ENCODE measurements around the gene TRIM63. TPM values are rescaled to one million over a fixed set of nuclear protein-coding genes. Genes with fewer than 3 reads are reported as not detected.

The TRIM63 gene
- total RNA-seq, 8 experiments from 2014 or later, result 0.29 to 1.0 (median 0.31) TPM; not detected in 5

- H3K4me3 ChIP-seq, result peak within 1 kb of the TSS; percentile 25 to 50 (median 43)
- peaks cover 0 to 12% of the 10 kb centered on the region in 2 donors for H3K4me1 ChIP-seq (replicated peaks in 1 of 2)
- no peak within 1 kb of the TSS for H3K27ac ChIP-seq
- 0 to 2% (median 1%) methylated on average over 4 to 31 of the region's 62 CpGs; no CpG with 5 or more reads in 6 of the 10 experiments for WGBS, 10 experiments
- peak; percentile 32 to 76 (median 72) for ATAC-seq (replicated peaks in 6 of 8)
- in situ Hi-C loops (cut with MboI; ENCODE audit: low pct_unique_long_range_greater_than_20kb in 2 of 9, low sequenced_read_pairs in 9 of 9, unreplicated experiment in 9 of 9), result no loop called here
These were observed 21.6 kb downstream of the TRIM63 start, which contains the start of gene SLC30A2 for GRCh38 chr1:26045722-26046245. SLC30A2 (minus strand) TSS chr1:26046118; CDS start chr1:26045896, 222 bp downstream.

- in situ Hi-C loops (cut with MboI; ENCODE audit: low pct_unique_long_range_greater_than_20kb in 2 of 9, low sequenced_read_pairs in 9 of 9, unreplicated experiment in 9 of 9), result no loop called here
- H3K27ac ChIP-seq, result no peak overlapping the region
- H3K4me3 ChIP-seq, result peak overlapping the region; percentile 25 to 50 (median 43)
- ATAC-seq (replicated peaks in 6 of 8), result peak; percentile 21 to 59 (median 36)
- 45 to 93% (median 59%) methylated on average over 1 to 10 of the region's 29 CpGs; no CpG with 5 or more reads in 2 of the 10 experiments for WGBS, 10 experiments
- H3K4me1 ChIP-seq (replicated peaks in 1 of 2), result peaks cover 0 to 12% of the 10 kb centered on the region in 2 donors
These were observed 22.3 kb downstream of the TRIM63 start for GRCh38 chr1:26044971-26045721.

GRCh38 chr1:26044414-26044813, 23.0 kb downstream of the TRIM63 start:
- 60 to 100% (median 86%) methylated on average over 1 to 3 of the region's 3 CpGs; no CpG with 5 or more reads in 4 of the 10 experiments for WGBS, 10 experiments
- Histone ChIP-seq H3K4me3 (no peak overlapping the region), H3K27ac (no peak overlapping the region), H3K4me1 (replicated peaks in 1 of 2) (peaks cover 0 to 12% of the 10 kb centered on the region in 2 donors)
- no peak for ATAC-seq (replicated peaks in 6 of 8)
- in situ Hi-C loops (cut with MboI; ENCODE audit: low pct_unique_long_range_greater_than_20kb in 2 of 9, low sequenced_read_pairs in 9 of 9, unreplicated experiment in 9 of 9), result no loop called here

- Histone ChIP-seq H3K27ac (no peak overlapping the region), H3K4me3 (no peak overlapping the region), H3K4me1 (replicated peaks in 1 of 2) (peaks cover 0 to 12% of the 10 kb centered on the region in 2 donors)
- WGBS, 10 experiments, result 20 to 100% (median 80%) methylated on average over 1 to 2 of the region's 2 CpGs; no CpG with 5 or more reads in 3 of the 10 experiments
- no peak for ATAC-seq (replicated peaks in 6 of 8)
- in situ Hi-C loops (cut with MboI; ENCODE audit: low pct_unique_long_range_greater_than_20kb in 2 of 9, low sequenced_read_pairs in 9 of 9, unreplicated experiment in 9 of 9), result no loop called here
These were observed 23.7 kb downstream of the TRIM63 start for GRCh38 chr1:26043765-26044164.

- in situ Hi-C loops (cut with MboI; ENCODE audit: low pct_unique_long_range_greater_than_20kb in 2 of 9, low sequenced_read_pairs in 9 of 9, unreplicated experiment in 9 of 9), result no loop called here
- Histone ChIP-seq H3K4me3 (no peak overlapping the region), H3K4me1 (replicated peaks in 1 of 2) (peaks cover 0 to 12% of the 10 kb centered on the region in 2 donors), H3K27ac (no peak overlapping the region)
- WGBS, 10 experiments, result 0 to 76% (median 47%) methylated on average over 1 to 4 of the region's 4 CpGs; no CpG with 5 or more reads in 5 of the 10 experiments
- ATAC-seq (replicated peaks in 6 of 8), result no peak
These were observed 25.5 kb downstream of the TRIM63 start for GRCh38 chr1:26041978-26042377.

- ATAC-seq (replicated peaks in 6 of 8), result no peak
- H3K27ac ChIP-seq, result no peak overlapping the region
- H3K4me1 ChIP-seq (replicated peaks in 1 of 2), result peaks cover 3 to 15% of the 10 kb centered on the region in 2 donors
- WGBS, 10 experiments, result 73 to 93% (median 82%) methylated on average over 1 to 3 of the region's 7 CpGs; no CpG with 5 or more reads in 6 of the 10 experiments
- in situ Hi-C loops (cut with MboI; ENCODE audit: low pct_unique_long_range_greater_than_20kb in 2 of 9, low sequenced_read_pairs in 9 of 9, unreplicated experiment in 9 of 9), result no loop called here
- H3K4me3 ChIP-seq, result no peak overlapping the region
These were observed 26.0 kb downstream of the TRIM63 start for GRCh38 chr1:26041401-26041800.

GRCh38 chr1:26038904-26039303, 28.5 kb downstream of the TRIM63 start:
- no peak for ATAC-seq (replicated peaks in 6 of 8)
- in situ Hi-C loops (cut with MboI; ENCODE audit: low pct_unique_long_range_greater_than_20kb in 2 of 9, low sequenced_read_pairs in 9 of 9, unreplicated experiment in 9 of 9), result no loop called here
- 67 to 86% (median 84%) methylated on average over 4 to 6 of the region's 6 CpGs; no CpG with 5 or more reads in 7 of the 10 experiments for WGBS, 10 experiments
- peaks cover 12 to 15% of the 10 kb centered on the region in 2 donors for H3K4me1 ChIP-seq (replicated peaks in 1 of 2)
- no peak overlapping the region for H3K4me3 ChIP-seq
- H3K27ac ChIP-seq, result no peak overlapping the region

- peaks cover 12 to 15% of the 10 kb centered on the region in 2 donors for H3K4me1 ChIP-seq (replicated peaks in 1 of 2)
- no peak for ATAC-seq (replicated peaks in 6 of 8)
- in situ Hi-C loops (cut with MboI; ENCODE audit: low pct_unique_long_range_greater_than_20kb in 2 of 9, low sequenced_read_pairs in 9 of 9, unreplicated experiment in 9 of 9), result no loop called here
- WGBS, 10 experiments, result 83 to 100% (median 93%) methylated on average over 4 to 5 of the region's 6 CpGs; no CpG with 5 or more reads in 6 of the 10 experiments
- H3K27ac ChIP-seq, result no peak overlapping the region
- no peak overlapping the region for H3K4me3 ChIP-seq
These were observed 29.0 kb downstream of the TRIM63 start for GRCh38 chr1:26038477-26038876.

GRCh38 chr1:26037904-26038303, 29.5 kb downstream of the TRIM63 start:
- no peak overlapping the region for H3K4me3 ChIP-seq
- WGBS, 10 experiments, result 40 to 100% (median 73%) methylated on average over 1 to 6 of the region's 6 CpGs; no CpG with 5 or more reads in 4 of the 10 experiments
- peaks cover 12 to 15% of the 10 kb centered on the region in 2 donors for H3K4me1 ChIP-seq (replicated peaks in 1 of 2)
- in situ Hi-C loops (cut with MboI; ENCODE audit: low pct_unique_long_range_greater_than_20kb in 2 of 9, low sequenced_read_pairs in 9 of 9, unreplicated experiment in 9 of 9), result no loop called here
- ATAC-seq (replicated peaks in 6 of 8), result no peak
- no peak overlapping the region for H3K27ac ChIP-seq

GRCh38 chr1:26036756-26037281, 30.6 kb downstream of the TRIM63 start:
- no peak for ATAC-seq (replicated peaks in 6 of 8)
- Histone ChIP-seq H3K4me3 (peak overlapping the region in 1 of 5 donors; percentile 71), H3K4me1 (replicated peaks in 1 of 2) (peaks cover 12 to 15% of the 10 kb centered on the region in 2 donors), H3K27ac (no peak overlapping the region)
- WGBS, 10 experiments, result 0 to 87% (median 33%) methylated on average over 1 to 5 of the region's 11 CpGs; no CpG with 5 or more reads in 5 of the 10 experiments
- in situ Hi-C loops (cut with MboI; ENCODE audit: low pct_unique_long_range_greater_than_20kb in 2 of 9, low sequenced_read_pairs in 9 of 9, unreplicated experiment in 9 of 9), result no loop called here

GRCh38 chr1:26035959-26036755, 31.3 kb downstream of the TRIM63 start:
- peak overlapping the region in 1 of 2 donors; percentile 29 for H3K27ac ChIP-seq
- 0 to 11% (median 0%) methylated on average over 1 to 23 of the region's 39 CpGs; no CpG with 5 or more reads in 4 of the 10 experiments for WGBS, 10 experiments
- in situ Hi-C loops (cut with MboI; ENCODE audit: low pct_unique_long_range_greater_than_20kb in 2 of 9, low sequenced_read_pairs in 9 of 9, unreplicated experiment in 9 of 9), result no loop called here
- ATAC-seq (replicated peaks in 6 of 8), result peak; percentile 65 to 77 (median 72)
- peaks cover 12 to 15% of the 10 kb centered on the region in 2 donors for H3K4me1 ChIP-seq (replicated peaks in 1 of 2)
- H3K4me3 ChIP-seq, result peak overlapping the region; percentile 68 to 80 (median 75)

- H3K27ac ChIP-seq, result peak overlapping the region; percentile 20 to 29
- WGBS, 10 experiments, result 0 to 12% (median 0%) methylated on average over 1 to 22 of the region's 60 CpGs; no CpG with 5 or more reads in 1 of the 10 experiments
These were observed 32.0 kb downstream of the TRIM63 start for GRCh38 chr1:26035203-26035958.

More at GRCh38 chr1:26035203-26035958, 32.0 kb downstream of the TRIM63 start:
- in situ Hi-C loops (cut with MboI; ENCODE audit: low pct_unique_long_range_greater_than_20kb in 2 of 9, low sequenced_read_pairs in 9 of 9, unreplicated experiment in 9 of 9), result no loop called here
- peak; percentile 83 to 91 (median 86) for ATAC-seq (replicated peaks in 6 of 8)
- peak overlapping the region; percentile 68 to 80 (median 75) for H3K4me3 ChIP-seq
- peaks cover 12 to 15% of the 10 kb centered on the region in 2 donors for H3K4me1 ChIP-seq (replicated peaks in 1 of 2)
